IPS-NIHi11 (cell line): ENCODE measurements around the gene CCNI2.
"Not testable (repeated sequence)": the region's sequence is repeated elsewhere in the genome, so short reads cannot be mapped to it uniquely, and the experiment has no call there.

Experiments
- DNase-seq: peaks from one replicate; pipeline ENCODE4 v3.0.0; 2012; ENCODE audit warnings: mixed read lengths, low spot score

Gene CCNI2

GRCh38 chr5:132781029-132781428, 33.8 kb downstream of the CCNI2 start:
- no peak for DNase-seq

GRCh38 chr5:132782101-132782500, 34.9 kb downstream of the CCNI2 start:
- no peak for DNase-seq

GRCh38 chr5:132785365-132785764, 38.1 kb downstream of the CCNI2 start:
- DNase-seq, result no peak

GRCh38 chr5:132785864-132786263, 38.6 kb downstream of the CCNI2 start:
- DNase-seq, result no peak

- DNase-seq, result no peak
Observed at GRCh38 chr5:132787076-132787475, 39.9 kb downstream of the CCNI2 start.

- DNase-seq, result no peak
Observed at GRCh38 chr5:132788508-132788907, 41.3 kb downstream of the CCNI2 start.

- no peak for DNase-seq
Observed at GRCh38 chr5:132788990-132789886, 42.0 kb downstream of the CCNI2 start.

GRCh38 chr5:132790201-132790865, 43.1 kb downstream of the CCNI2 start:
- no peak for DNase-seq

- no peak for DNase-seq
Observed at GRCh38 chr5:132791026-132791425, 43.8 kb downstream of the CCNI2 start.

GRCh38 chr5:132797651-132798050, 50.4 kb downstream of the CCNI2 start:
- no peak for DNase-seq

GRCh38 chr5:132799392-132799791, 52.2 kb downstream of the CCNI2 start:
- no peak for DNase-seq

- DNase-seq, result no peak
Observed at GRCh38 chr5:132800545-132800944, 53.3 kb downstream of the CCNI2 start.

GRCh38 chr5:132802044-132802684, 54.9 kb downstream of the CCNI2 start:
- no peak for DNase-seq

- DNase-seq, result not testable (repeated sequence)
Observed at GRCh38 chr5:132802685-132803066, 55.5 kb downstream of the CCNI2 start.
